ENCODE data around the gene NELFA.

Gene NELFA

DNA sequence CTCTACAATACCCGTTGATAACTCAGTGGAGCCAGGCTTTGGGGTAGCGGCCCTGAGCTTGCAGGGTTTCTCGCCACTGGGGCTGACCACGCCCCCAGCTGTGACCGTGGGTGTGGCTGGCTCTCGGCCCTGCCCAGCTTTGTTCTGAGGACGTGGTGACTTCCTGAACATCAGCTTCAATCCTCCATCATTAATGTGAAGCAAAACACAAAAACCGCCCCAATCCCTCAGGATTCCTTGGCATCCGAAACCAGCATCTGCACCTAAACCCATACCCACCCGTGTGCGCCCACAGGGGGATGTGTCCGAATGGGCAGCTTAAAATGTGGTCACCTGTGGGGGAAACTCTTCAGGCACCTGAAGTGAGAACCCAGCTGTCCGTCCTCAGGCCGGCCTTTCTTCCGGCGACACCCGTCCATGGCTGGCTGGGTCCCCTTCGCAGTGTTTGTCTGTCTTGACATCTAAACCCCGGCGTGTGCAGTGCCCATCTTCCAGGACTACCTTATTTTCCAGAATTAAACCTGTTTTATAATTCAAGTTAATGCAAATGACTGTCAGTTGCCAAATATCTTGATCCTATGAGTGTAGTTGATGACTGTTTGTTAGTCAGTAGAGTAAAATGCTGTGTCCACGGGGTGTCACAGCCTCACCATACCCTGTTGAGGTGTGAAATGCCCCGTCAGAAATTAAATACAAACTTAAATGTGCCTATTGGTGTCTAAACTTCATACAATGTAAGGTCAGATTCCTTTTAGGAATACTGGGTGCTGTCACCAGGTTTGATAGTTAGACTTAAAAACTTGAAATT lies 27.3 kb downstream of the NELFA start:
- DNase-seq = peak; percentile 2

GRCh38 chr4:1980561-1981041 lies 28.2 kb downstream of the NELFA start:
- DNase-seq = no peak

- no peak for DNase-seq
Observed at GRCh38 chr4:1979477-1980196, 29.1 kb downstream of the NELFA start.

- no peak for DNase-seq
Observed at GRCh38 chr4:1978741-1979476, 29.9 kb downstream of the NELFA start.

- no peak for DNase-seq
Observed at GRCh38 chr4:1978226-1978625, 30.5 kb downstream of the NELFA start.

DNA sequence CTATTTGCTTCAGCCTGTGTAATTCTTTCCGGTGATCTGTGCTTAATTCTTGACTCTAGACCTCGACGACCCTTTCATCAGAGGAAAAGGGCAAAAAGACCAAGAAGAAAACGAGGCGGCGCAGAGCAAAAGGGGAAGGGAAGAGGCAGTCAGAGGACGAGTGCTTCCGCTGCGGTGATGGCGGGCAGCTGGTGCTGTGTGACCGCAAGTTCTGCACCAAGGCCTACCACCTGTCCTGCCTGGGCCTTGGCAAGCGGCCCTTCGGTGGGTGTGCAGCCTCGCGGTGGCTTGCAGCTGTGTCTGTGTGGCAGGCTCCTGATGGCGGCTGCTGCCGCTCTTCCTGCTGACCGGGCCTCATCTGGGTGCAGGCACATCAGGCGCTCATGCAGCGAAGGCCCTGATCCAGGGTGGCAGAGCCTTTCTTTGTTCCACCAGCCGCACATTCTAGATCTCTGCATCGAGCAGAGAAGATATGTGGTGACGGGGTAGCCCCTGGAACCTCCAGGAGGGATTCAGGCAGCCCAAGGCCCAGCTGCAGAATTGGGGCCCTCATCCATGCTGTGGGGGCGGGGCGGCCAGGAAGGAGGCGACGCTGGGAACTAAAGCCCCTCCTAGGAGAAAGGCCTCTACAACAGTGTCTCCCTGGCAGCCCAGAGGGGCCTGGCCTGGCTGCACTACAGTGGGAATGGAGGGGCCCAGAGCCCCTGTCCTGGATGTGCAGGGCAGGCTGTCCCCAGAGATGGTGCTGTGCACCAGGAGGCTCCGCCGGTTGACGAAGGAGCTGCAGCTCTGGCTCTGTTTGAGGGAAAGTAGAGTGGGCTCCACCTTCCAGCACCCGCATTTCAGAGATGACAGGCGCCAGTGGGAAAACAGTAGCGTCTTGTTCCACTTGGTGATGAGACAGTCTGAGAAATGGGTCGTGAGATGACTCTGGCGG lies 32.1 kb downstream of the NELFA start:
- DNase-seq = no peak

GRCh38 chr4:1975880-1976279 lies 32.9 kb downstream of the NELFA start:
- no peak for DNase-seq

DNA sequence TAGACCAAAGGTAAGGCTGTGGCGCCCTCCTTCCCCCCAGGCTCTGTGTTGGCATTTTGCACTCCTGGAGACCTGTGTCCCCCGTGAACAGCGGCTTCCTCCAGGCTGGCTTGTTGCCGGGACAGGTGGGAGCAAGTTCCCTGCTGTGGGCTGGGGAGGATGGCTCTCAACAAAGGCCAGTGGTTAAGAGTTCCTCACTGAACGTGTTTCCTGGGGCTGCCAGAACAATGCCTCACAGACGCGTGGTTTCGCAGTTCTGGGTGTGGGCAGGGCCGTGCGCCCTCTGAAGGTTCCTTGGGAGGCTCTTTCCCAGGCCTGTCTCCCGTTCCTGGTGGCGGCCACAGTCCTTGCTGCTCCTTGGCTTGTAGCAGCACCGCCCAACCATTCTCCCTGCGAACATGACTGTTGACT lies 33.4 kb downstream of the NELFA start:
- DNase-seq = no peak

DNA sequence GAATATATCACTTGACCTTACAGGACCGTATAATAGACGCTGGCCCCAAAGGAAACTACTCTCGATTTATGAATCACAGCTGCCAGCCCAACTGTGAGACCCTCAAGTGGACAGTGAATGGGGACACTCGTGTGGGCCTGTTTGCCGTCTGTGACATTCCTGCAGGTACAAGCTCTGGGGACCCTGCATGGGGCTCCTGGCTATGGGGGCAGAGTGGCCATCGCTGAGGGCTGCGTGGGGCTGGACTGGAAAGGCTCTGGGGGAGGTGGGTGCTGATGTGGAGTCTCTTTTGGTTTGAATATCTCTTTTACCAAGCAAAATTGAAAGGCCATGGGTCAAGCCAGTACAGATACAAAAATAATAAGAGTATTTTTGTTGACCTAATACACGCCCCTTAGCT lies 33.9 kb downstream of the NELFA start:
- no peak for DNase-seq

- DNase-seq = no peak
Observed at GRCh38 chr4:1973661-1974060, 35.1 kb downstream of the NELFA start.

DNA sequence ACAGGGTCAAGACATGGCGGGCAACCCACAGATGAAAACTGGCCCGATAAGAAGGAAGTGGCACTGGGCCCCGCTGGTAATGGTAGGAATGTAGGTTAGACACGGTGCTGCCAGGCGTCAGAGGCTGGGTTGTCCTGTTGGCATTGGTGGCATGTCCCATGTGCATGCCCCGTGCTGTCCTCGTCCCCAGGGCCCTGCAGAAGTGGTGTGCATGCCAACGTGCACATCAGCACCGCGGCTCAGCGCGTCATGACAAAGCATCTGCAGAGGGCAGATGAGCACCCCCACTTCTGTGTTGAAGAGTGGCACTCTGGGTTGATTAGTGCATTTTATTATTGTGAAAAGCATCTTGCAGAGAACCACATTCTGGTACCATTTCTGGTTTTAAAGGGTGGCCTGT lies 35.6 kb downstream of the NELFA start:
- no peak for DNase-seq

- no peak for DNase-seq
Observed at GRCh38 chr4:1972414-1972813, 36.4 kb downstream of the NELFA start.

GRCh38 chr4:1971456-1972200 lies 37.1 kb downstream of the NELFA start:
- DNase-seq = no peak

- DNase-seq = no peak
Observed at GRCh38 chr4:1970926-1971325, 37.8 kb downstream of the NELFA start.

DNA sequence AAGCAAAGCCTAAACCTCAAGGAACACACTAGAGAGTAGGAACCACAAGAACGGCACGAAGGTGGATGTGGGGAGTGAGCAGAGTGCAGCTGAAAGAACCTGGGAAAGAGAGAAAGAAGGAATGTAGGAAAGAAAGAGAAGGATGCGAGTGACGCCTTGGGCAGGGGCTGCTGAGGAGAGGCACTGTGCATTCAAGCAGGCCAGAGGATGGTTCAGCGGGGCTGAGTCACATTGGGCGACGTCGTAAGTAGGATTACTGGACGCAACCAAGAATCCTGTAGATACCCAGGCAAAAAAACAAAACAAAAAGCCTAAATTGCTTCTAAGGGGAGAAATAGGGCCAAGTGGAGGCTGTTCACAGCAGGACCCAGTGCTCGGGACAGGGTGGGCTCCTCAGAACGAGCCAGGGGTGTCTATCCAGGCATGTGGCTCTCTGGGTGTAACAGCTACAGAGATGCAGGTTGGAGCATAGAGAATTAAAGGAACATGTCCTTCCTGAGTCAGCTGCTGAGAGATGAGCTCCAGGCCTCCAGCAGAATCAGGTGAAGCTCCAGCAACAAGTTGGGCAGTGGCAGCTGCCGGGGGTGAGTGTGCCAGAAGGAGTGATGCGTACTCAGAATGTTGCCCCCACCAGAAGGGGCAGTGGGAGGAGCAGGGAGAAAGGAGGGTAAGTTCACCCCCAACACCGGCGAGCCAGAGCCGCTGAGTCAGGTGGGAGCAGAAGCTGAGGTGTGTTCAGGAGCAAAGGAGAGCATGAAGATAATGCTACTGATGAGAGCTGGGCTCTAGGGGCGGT lies 38.6 kb downstream of the NELFA start:
- no peak for DNase-seq

- DNase-seq = no peak
Observed at GRCh38 chr4:1968686-1969295, 40.0 kb downstream of the NELFA start.

DNA sequence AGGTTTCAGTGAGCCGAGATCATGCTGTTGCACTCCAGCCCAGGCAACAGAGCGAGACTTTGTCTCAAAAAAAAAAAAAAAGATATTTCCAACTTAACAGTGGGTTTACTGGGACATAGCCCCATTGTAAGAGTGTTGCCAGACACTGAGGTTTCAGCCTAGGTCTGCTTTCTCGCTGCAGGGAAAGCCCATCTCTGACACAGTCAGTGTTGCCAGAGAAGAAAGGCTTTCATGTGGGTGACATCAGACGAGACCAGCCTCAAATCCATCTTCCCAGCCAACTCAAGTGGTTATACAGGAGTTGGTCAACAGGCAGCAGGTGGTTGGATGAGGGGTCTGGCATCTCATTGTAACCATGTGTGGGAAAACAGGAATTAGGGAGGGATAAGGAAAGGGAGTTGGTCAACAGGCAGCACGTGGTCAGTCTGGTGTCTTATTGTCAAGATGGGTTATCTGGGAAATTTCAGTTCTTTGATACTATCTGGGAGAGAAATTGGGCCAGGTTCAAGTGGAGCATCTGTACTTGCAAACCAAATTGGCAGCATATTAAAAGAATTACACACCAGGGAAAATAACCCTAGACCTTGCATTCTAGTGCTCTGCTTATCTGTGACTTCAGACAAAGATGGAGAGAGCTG lies 41.1 kb downstream of the NELFA start:
- DNase-seq = no peak

DNA sequence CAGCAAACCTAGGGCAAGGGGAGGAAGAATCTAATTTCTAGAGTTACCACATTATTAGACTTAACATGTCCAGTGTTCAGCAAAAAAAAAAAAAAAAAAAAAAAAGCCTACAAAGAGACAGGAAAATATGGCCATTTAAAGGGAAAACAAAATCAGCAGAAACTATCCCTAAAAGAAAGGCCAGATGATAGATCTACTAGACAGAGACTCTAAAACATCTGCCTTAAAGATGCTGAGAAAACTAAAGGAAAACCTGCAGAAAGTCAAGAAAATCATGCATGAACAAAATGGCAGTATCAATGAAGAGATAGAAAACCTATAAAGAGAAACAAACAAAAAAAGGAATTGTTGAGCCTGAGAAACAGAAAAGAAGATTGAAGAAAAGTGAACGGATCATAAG lies 43.8 kb downstream of the NELFA start:
- no peak for DNase-seq

- no peak for DNase-seq
Observed at GRCh38 chr4:1964443-1964842, 44.3 kb downstream of the NELFA start.

DNA sequence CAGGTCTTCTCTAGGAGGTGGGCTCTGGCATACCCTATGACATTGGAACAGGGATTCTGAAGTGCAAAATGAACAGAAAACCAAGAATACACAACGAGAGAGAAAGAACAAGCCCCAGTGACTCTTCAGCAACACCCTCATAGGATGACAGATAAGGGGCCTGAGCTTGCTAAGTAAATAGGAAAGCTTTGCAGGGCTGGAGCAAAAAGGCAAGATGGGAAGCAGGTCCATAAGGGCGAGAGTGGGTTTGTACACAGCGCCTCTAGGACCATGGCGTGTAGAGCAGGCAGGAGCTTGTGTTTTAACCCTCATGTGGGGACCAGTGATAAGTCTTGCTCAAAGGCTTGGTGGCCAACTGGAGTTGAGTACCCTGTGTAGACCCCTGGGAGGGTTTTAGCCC lies 45.8 kb downstream of the NELFA start:
- DNase-seq = no peak
